ENCODE measurements around the gene GABRG3.

The GABRG3 gene

GRCh38 chr15:27135151-27135550 is 164.2 kb downstream of the GABRG3 start:
- TF ChIP-seq PPARA (CRISPR knock-in tag; IDR thresholded peaks at IDR 0.05; ENCODE audit: borderline replicate concordance) = no peak
- TF ChIP-seq ZFP30 (CRISPR knock-in tag; IDR thresholded peaks at IDR 0.05) = no peak
- no peak for TF ChIP-seq TSHZ2 (CRISPR knock-in tag; IDR thresholded peaks at IDR 0.05)
- no peak for TF ChIP-seq CREB5 (CRISPR knock-in tag; IDR thresholded peaks at IDR 0.05; ENCODE audit: low read depth)
- TF ChIP-seq PATZ1 (CRISPR knock-in tag; IDR thresholded peaks at IDR 0.05; ENCODE audit: borderline replicate concordance) = no peak
- no peak for TF ChIP-seq ZC3H10 (CRISPR knock-in tag; IDR thresholded peaks at IDR 0.05)
- TF ChIP-seq ZNF565 (CRISPR knock-in tag; conservative IDR thresholded peaks at IDR 0.05; ENCODE audit: low read depth) = no peak
- no peak for TF ChIP-seq ISL1 (CRISPR knock-in tag; IDR thresholded peaks at IDR 0.05)
- TF ChIP-seq TCF4 (CRISPR knock-in tag; IDR thresholded peaks at IDR 0.05; ENCODE audit: borderline replicate concordance) = no peak
- TF ChIP-seq OSR1 (CRISPR knock-in tag; IDR thresholded peaks at IDR 0.05) = no peak
- no peak for TF ChIP-seq ZNF70 (CRISPR knock-in tag; IDR thresholded peaks at IDR 0.05)
- TF ChIP-seq RARB (CRISPR knock-in tag; IDR thresholded peaks at IDR 0.05) = no peak
- no peak for TF ChIP-seq ZNF8 (CRISPR knock-in tag; IDR thresholded peaks at IDR 0.05)
- no peak for TF ChIP-seq GLIS3 (CRISPR knock-in tag; IDR thresholded peaks at IDR 0.05)
- TF ChIP-seq TOX (CRISPR knock-in tag; IDR thresholded peaks at IDR 0.05; ENCODE audit: borderline replicate concordance) = no peak
- no peak for TF ChIP-seq SNAI2 (CRISPR knock-in tag; IDR thresholded peaks at IDR 0.05)
- no peak for TF ChIP-seq ESRRG (CRISPR knock-in tag; IDR thresholded peaks at IDR 0.05)
- ATAC-seq = no peak

- TF ChIP-seq BACH2 (CRISPR knock-in tag; IDR thresholded peaks at IDR 0.05; ENCODE audit: borderline replicate concordance) = no peak
- no peak for TF ChIP-seq OSR1 (CRISPR knock-in tag; IDR thresholded peaks at IDR 0.05)
- TF ChIP-seq ZNF70 (CRISPR knock-in tag; IDR thresholded peaks at IDR 0.05) = no peak
- TF ChIP-seq RARB (CRISPR knock-in tag; IDR thresholded peaks at IDR 0.05) = no peak
- TF ChIP-seq CREB5 (CRISPR knock-in tag; IDR thresholded peaks at IDR 0.05; ENCODE audit: low read depth) = no peak
- TF ChIP-seq CSDC2 (CRISPR knock-in tag; IDR thresholded peaks at IDR 0.05) = no peak
- TF ChIP-seq TCF4 (CRISPR knock-in tag; IDR thresholded peaks at IDR 0.05; ENCODE audit: borderline replicate concordance) = no peak
- no peak for TF ChIP-seq PPARA (CRISPR knock-in tag; IDR thresholded peaks at IDR 0.05; ENCODE audit: borderline replicate concordance)
- no peak for TF ChIP-seq ZFP30 (CRISPR knock-in tag; IDR thresholded peaks at IDR 0.05)
- no peak for TF ChIP-seq ESRRG (CRISPR knock-in tag; IDR thresholded peaks at IDR 0.05)
- TF ChIP-seq ZFP3 (CRISPR knock-in tag; IDR thresholded peaks at IDR 0.05) = no peak
- no peak for TF ChIP-seq ZNF8 (CRISPR knock-in tag; IDR thresholded peaks at IDR 0.05)
- no peak for TF ChIP-seq TSHZ2 (CRISPR knock-in tag; IDR thresholded peaks at IDR 0.05)
- TF ChIP-seq ZC3H10 (CRISPR knock-in tag; IDR thresholded peaks at IDR 0.05) = no peak
- ATAC-seq = no peak
Measured at GRCh38 chr15:27137127-27137526, 166.1 kb downstream of the GABRG3 start.

- no peak for ATAC-seq
- TF ChIP-seq PATZ1 (CRISPR knock-in tag; IDR thresholded peaks at IDR 0.05; ENCODE audit: borderline replicate concordance) (no peak), BACH2 (CRISPR knock-in tag; IDR thresholded peaks at IDR 0.05; ENCODE audit: borderline replicate concordance) (no peak), CSDC2 (CRISPR knock-in tag; IDR thresholded peaks at IDR 0.05) (no peak)
Measured at GRCh38 chr15:27165590-27165989, 194.6 kb downstream of the GABRG3 start.

Measured in SK-N-SH treated with all-trans-retinoic acid at 6 μM for 48 hours (cell line).